Sigmoid colon (tissue), 7 donors: Measurements from ENCODE around the gene GTSF1L. TPM values are rescaled to one million over a fixed set of nuclear protein-coding genes. Genes with fewer than 3 reads are reported as not detected.

ENCODE experiments used
- DNase-seq: peaks from one replicate; pipeline ENCODE4 v3.0.0-alpha.2; 2019
- H3K27ac ChIP-seq, 4 donors: fragments of 200-600 bp; sonication (generic); one replicate each; pipeline ENCODE4 v1.5.1; 2016 to 2019; ENCODE audit warnings: mild to moderate bottlenecking in 1 of 4
- H3K27me3 ChIP-seq, 3 donors: fragments of 200-600 bp; sonication (generic); one replicate each; pipeline ENCODE4 v1.5.1; 2019; ENCODE audit warnings: mild to moderate bottlenecking in 1 of 3
- H3K36me3 ChIP-seq, 4 donors: fragments of 200-600 bp; sonication (generic); one replicate each; pipeline ENCODE4 v1.5.1; 2016 to 2019
- H3K4me1 ChIP-seq, 4 donors: fragments of 200-600 bp; sonication (generic); one replicate each; pipeline ENCODE4 v1.5.1; 2017 to 2019
- H3K4me3 ChIP-seq, 4 donors: fragments of 200-600 bp; sonication (generic); one replicate each; pipeline ENCODE4 v1.5.1; 2017 to 2019; ENCODE audit warnings: mild to moderate bottlenecking in 2 of 4, moderate library complexity in 1 of 4
- H3K9me3 ChIP-seq, 4 donors: fragments of 200-600 bp in 3 of 4; sonication (generic) in 3 of 4; one replicate each; pipeline versions ENCODE4 v1.5.1 to v1.6.1; 2013 to 2019
- CTCF ChIP-seq, 4 experiments: fragments of 450-650 bp in 3 of 4; fragments of 200-600 bp in 1 of 4; IDR thresholded peaks; one replicate each; pipeline ENCODE4 v1.5.1; 2016 to 2019; ENCODE audit warnings: antibody characterized with exemption in 4 of 4, mild to moderate bottlenecking in 3 of 4, moderate library complexity in 2 of 4
- EP300 ChIP-seq, 4 donors: sonication (generic); formaldehyde crosslinking; IDR thresholded peaks; one replicate each; pipeline ENCODE4 v1.6.1; 2017; ENCODE audit warnings: antibody characterized with exemption in 4 of 4
- POLR2A ChIP-seq, 2 donors: fragments of 450-650 bp; IDR thresholded peaks; one replicate each; pipeline ENCODE4 v1.6.1; 2016; ENCODE audit warnings: antibody characterized with exemption in 2 of 2, mild to moderate bottlenecking in 2 of 2, moderate library complexity in 2 of 2
- POLR2AphosphoS5 ChIP-seq, 4 donors: sonication (generic); formaldehyde crosslinking; IDR thresholded peaks; one replicate each; pipeline ENCODE4 v1.6.1; 2017; ENCODE audit warnings: antibody characterized with exemption in 4 of 4
- WGBS, 2 donors: extraction: QIAGEN DNeasy Blood & Tissue Kit; methylation state at CpG; one replicate each; pipeline ENCODE4 v1.1.7; 2013; 5-methylcytosine and 5-hydroxymethylcytosine counted together
- intact Hi-C: fragments of 100-400 bp; cut with DNase I; formaldehyde crosslinking; loops from one replicate; pipeline ENCODE4 v1.15.1; 2023
- polyA plus RNA-seq, 3 donors: library from polyadenylated mRNA; stranded (reverse); fragments of 200-250 nt; gene quantifications; one replicate each; pipeline ENCODE4 v1.2.3, GENCODE V29; 2013
- total RNA-seq, 4 donors: library from RNA; depleted of rRNA; stranded (reverse); fragments of >200 nt; gene quantifications; one replicate each; pipeline ENCODE4 v1.1.0, GENCODE V29; 2016
- donor health status: healthy with polysubstance abuse.
- donor health status: Bipolar disorder and iron deficiency.
- donor health status: healthy.

Gene GTSF1L
- total and polyA plus RNA-seq, 7 donors = 0.17 TPM; not detected in 6

- Histone ChIP-seq H3K27ac (no peak overlapping the region), H3K4me3 (no peak overlapping the region), H3K36me3 (no peaks in the 10 kb centered on the region), H3K27me3 (no peaks in the 10 kb centered on the region), H3K4me1 (no peaks in the 10 kb centered on the region), H3K9me3 (no peaks in the 10 kb centered on the region)
- DNase-seq = no peak
- TF ChIP-seq POLR2AphosphoS5 (IDR thresholded peaks at IDR 0.05) (no peak), EP300 (IDR thresholded peaks at IDR 0.05) (no peak), CTCF (IDR thresholded peaks at IDR 0.05) (no peak), POLR2A (IDR thresholded peaks at IDR 0.05) (no peak)
- 98% methylated on average over 14 of the region's 14 CpGs for WGBS, 2 donors
- intact Hi-C loops = no loop called here
These were observed 24.3 kb downstream of the GTSF1L start for GRCh38 chr20:43702502-43702901.

GRCh38 chr20:43700627-43701026 is 26.2 kb downstream of the GTSF1L start:
- intact Hi-C loops = no loop called here
- Histone ChIP-seq H3K4me1 (no peaks in the 10 kb centered on the region), H3K27ac (no peak overlapping the region), H3K27me3 (no peaks in the 10 kb centered on the region), H3K9me3 (no peaks in the 10 kb centered on the region), H3K4me3 (no peak overlapping the region), H3K36me3 (no peaks in the 10 kb centered on the region)
- DNase-seq = no peak
- WGBS, 2 donors = 97% methylated on average over 8 of the region's 8 CpGs
- TF ChIP-seq POLR2A (IDR thresholded peaks at IDR 0.05) (no peak), CTCF (IDR thresholded peaks at IDR 0.05) (no peak), POLR2AphosphoS5 (IDR thresholded peaks at IDR 0.05) (no peak), EP300 (IDR thresholded peaks at IDR 0.05) (no peak)

- H3K27me3 ChIP-seq = no peaks in the 10 kb centered on the region
- TF ChIP-seq POLR2AphosphoS5 (IDR thresholded peaks at IDR 0.05) (no peak), CTCF (IDR thresholded peaks at IDR 0.05) (no peak), EP300 (IDR thresholded peaks at IDR 0.05) (no peak), POLR2A (IDR thresholded peaks at IDR 0.05) (no peak)
- no peaks in the 10 kb centered on the region for H3K9me3 ChIP-seq
- DNase-seq = no peak
- H3K36me3 ChIP-seq = no peaks in the 10 kb centered on the region
- 89 to 95% methylated on average over 8 of the region's 8 CpGs for WGBS, 2 donors
- no peaks in the 10 kb centered on the region for H3K4me1 ChIP-seq
- no peak overlapping the region for H3K4me3 ChIP-seq
- H3K27ac ChIP-seq = no peak overlapping the region
- intact Hi-C loops = no loop called here
These were observed 26.7 kb downstream of the GTSF1L start for GRCh38 chr20:43699941-43700565.

GRCh38 chr20:43695571-43695970 is 31.2 kb downstream of the GTSF1L start:
- no peak for TF ChIP-seq POLR2A (IDR thresholded peaks at IDR 0.05)
- TF ChIP-seq CTCF (IDR thresholded peaks at IDR 0.05) = no peak
- TF ChIP-seq POLR2AphosphoS5 (IDR thresholded peaks at IDR 0.05) = no peak
- TF ChIP-seq EP300 (IDR thresholded peaks at IDR 0.05) = no peak
- Histone ChIP-seq H3K27me3 (no peaks in the 10 kb centered on the region), H3K4me3 (no peak overlapping the region), H3K36me3 (no peaks in the 10 kb centered on the region), H3K9me3 (no peaks in the 10 kb centered on the region), H3K4me1 (no peaks in the 10 kb centered on the region), H3K27ac (no peak overlapping the region)
- intact Hi-C loops = no loop called here
- WGBS, 2 donors = 85 to 93% methylated on average over 8 of the region's 8 CpGs
- DNase-seq = no peak

GRCh38 chr20:43694763-43695162 is 32.0 kb downstream of the GTSF1L start:
- H3K36me3 ChIP-seq = no peaks in the 10 kb centered on the region
- no peak overlapping the region for H3K4me3 ChIP-seq
- WGBS, 2 donors = 88 to 98% methylated on average over 3 of the region's 3 CpGs
- H3K9me3 ChIP-seq = no peaks in the 10 kb centered on the region
- H3K27me3 ChIP-seq = no peaks in the 10 kb centered on the region
- no peak overlapping the region for H3K27ac ChIP-seq
- TF ChIP-seq EP300 (IDR thresholded peaks at IDR 0.05) (no peak), POLR2A (IDR thresholded peaks at IDR 0.05) (no peak), CTCF (IDR thresholded peaks at IDR 0.05) (no peak), POLR2AphosphoS5 (IDR thresholded peaks at IDR 0.05) (no peak)
- intact Hi-C loops = no loop called here
- H3K4me1 ChIP-seq = no peaks in the 10 kb centered on the region
- DNase-seq = no peak
